ENCODE measurements around the gene SRC. TPM values are rescaled to one million over a fixed set of nuclear protein-coding genes. Genes with fewer than 3 reads are reported as not detected.

The SRC gene
- total RNA-seq, 1 donor = 24.1 TPM

DNA sequence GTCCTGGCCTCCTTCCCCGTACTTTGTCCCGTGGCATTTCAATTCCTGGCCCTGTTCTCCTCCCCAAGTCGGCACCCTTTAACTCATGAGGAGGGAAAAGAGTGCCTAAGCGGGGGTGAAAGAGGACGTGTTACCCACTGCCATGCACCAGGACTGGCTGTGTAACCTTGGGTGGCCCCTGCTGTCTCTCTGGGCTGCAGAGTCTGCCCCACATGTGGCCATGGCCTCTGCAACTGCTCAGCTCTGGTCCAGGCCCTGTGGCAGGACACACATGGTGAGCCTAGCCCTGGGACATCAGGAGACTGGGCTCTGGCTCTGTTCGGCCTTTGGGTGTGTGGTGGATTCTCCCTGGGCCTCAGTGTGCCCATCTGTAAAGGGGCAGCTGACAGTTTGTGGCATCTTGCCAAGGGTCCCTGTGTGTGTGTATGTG lies 58.5 kb downstream of the SRC start:
- H3K9me3 ChIP-seq (ENCODE audit: low read depth, low read length) = no peaks in the 10 kb centered on the region
- H3K27me3 ChIP-seq (ENCODE audit: insufficient read depth, low read length) = no peaks in the 10 kb centered on the region
- peaks cover 10% of the 10 kb centered on the region for H3K4me1 ChIP-seq (ENCODE audit: insufficient read depth, low read length)
- no peak overlapping the region for H3K4me3 ChIP-seq (ENCODE audit: low read length)

DNA sequence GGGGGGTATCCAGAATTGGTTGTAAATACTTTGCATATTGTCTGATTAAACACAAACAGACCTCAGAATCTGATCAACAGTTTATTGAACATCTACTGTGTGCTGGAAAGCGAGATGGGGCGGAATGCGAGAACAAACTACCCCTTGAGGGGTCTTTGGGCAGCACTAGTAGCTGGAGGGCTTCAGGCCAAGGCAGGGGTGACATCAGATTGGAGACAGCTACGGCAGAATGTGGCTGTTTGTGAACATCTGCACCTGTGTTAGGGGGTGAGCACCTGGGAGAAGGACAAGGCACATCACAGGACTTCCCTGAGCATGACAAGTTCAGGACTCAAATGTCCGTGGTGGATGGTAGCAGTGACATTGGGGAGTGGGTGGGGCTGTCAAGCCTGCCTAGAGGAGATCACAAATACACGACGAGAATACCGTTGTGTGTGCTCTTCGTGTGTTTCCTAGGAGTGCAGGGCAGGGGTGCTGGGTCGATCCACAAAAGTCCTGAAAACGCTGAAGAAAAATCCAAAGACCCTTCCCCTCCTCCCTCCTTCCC lies 59.5 kb downstream of the SRC start:
- H3K27me3 ChIP-seq (ENCODE audit: insufficient read depth, low read length) = no peaks in the 10 kb centered on the region
- H3K4me3 ChIP-seq (ENCODE audit: low read length) = no peak overlapping the region
- H3K4me1 ChIP-seq (ENCODE audit: insufficient read depth, low read length) = peaks cover 10% of the 10 kb centered on the region
- no peaks in the 10 kb centered on the region for H3K9me3 ChIP-seq (ENCODE audit: low read depth, low read length)

- H3K4me1 ChIP-seq (ENCODE audit: insufficient read depth, low read length) = peaks cover 19% of the 10 kb centered on the region
- H3K4me3 ChIP-seq (ENCODE audit: low read length) = no peak overlapping the region
- no peaks in the 10 kb centered on the region for H3K27me3 ChIP-seq (ENCODE audit: insufficient read depth, low read length)
- H3K9me3 ChIP-seq (ENCODE audit: low read depth, low read length) = no peaks in the 10 kb centered on the region
These were observed 60.4 kb downstream of the SRC start for GRCh38 chr20:37406010-37406998.

GRCh38 chr20:37407019-37407566 lies 61.2 kb downstream of the SRC start:
- H3K4me1 ChIP-seq (ENCODE audit: insufficient read depth, low read length) = peaks cover 25% of the 10 kb centered on the region
- no peaks in the 10 kb centered on the region for H3K9me3 ChIP-seq (ENCODE audit: low read depth, low read length)
- no peak overlapping the region for H3K4me3 ChIP-seq (ENCODE audit: low read length)
- H3K27me3 ChIP-seq (ENCODE audit: insufficient read depth, low read length) = no peaks in the 10 kb centered on the region

- Histone ChIP-seq H3K27me3 (ENCODE audit: insufficient read depth, low read length) (no peaks in the 10 kb centered on the region), H3K9me3 (ENCODE audit: low read depth, low read length) (no peaks in the 10 kb centered on the region), H3K4me3 (ENCODE audit: low read length) (no peak overlapping the region), H3K4me1 (ENCODE audit: insufficient read depth, low read length) (peaks cover 29% of the 10 kb centered on the region)
These were observed 61.6 kb downstream of the SRC start for GRCh38 chr20:37407573-37408002.

DNA sequence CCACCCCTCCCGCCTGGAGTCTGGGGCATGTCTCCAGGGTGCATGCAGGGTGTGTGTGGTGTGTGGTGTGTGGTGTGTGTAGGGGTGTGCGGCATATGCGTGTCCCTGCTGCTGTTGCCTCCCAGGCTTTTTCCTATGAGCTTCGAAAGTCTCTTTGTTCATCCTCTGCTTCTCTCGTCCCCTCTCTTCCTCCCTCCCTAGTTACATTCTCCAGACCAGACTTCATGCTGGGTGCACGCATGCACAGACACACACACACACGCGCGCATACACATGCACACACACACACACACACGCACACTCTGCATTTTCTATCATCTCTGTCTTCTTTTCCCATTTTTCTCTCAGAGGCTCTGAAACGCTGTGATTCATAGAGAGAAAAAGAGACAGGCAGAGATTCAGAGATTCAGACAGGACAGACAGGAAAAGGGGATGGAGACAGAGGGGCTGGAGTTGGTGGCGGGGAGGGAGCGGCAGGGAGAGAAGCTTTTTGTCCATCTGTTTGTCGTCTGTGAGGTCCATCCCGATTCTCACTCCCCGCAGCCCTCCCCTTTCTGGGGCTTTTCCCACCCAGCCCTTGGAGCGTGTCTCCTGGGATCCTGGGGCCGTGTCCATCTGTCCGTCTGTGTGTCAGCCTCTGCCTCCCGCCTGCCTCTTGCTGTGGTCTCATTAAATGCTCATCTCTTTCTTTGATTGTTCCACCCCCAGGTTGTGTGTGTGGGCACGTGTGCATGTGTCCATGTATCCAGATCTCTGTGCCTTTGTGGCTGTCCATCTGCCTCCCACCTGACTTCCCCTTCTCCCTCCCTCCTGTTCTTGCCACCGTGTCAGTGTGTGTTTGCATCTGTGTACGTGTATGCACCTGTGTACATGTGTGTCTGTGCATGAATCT lies 62.6 kb downstream of the SRC start:
- H3K27me3 ChIP-seq (ENCODE audit: insufficient read depth, low read length) = no peaks in the 10 kb centered on the region
- H3K9me3 ChIP-seq (ENCODE audit: low read depth, low read length) = no peaks in the 10 kb centered on the region
- no peak overlapping the region for H3K4me3 ChIP-seq (ENCODE audit: low read length)
- peaks cover 32% of the 10 kb centered on the region for H3K4me1 ChIP-seq (ENCODE audit: insufficient read depth, low read length)

- H3K4me3 ChIP-seq (ENCODE audit: low read length) = no peak overlapping the region
- no peaks in the 10 kb centered on the region for H3K9me3 ChIP-seq (ENCODE audit: low read depth, low read length)
- no peaks in the 10 kb centered on the region for H3K27me3 ChIP-seq (ENCODE audit: insufficient read depth, low read length)
- peaks cover 24% of the 10 kb centered on the region for H3K4me1 ChIP-seq (ENCODE audit: insufficient read depth, low read length)
These were observed 65.7 kb downstream of the SRC start for GRCh38 chr20:37411408-37412219.

DNA sequence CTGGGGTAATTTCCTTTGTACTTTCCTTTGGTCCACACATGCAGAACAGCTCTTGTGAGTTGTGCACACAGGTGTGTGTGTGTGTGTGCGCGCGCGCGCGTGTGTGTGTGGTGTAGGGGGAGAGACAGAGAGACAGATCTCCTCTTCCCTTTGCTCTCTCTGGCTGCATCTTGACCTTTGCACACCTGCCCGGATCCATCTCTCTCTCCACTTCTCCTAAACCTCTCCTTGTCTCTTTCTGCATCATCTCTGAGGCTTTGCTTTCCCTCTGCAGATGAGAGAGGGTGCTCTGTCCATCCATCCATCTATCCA lies 67.0 kb downstream of the SRC start:
- H3K4me1 ChIP-seq (ENCODE audit: insufficient read depth, low read length) = peaks cover 22% of the 10 kb centered on the region
- no peak overlapping the region for H3K4me3 ChIP-seq (ENCODE audit: low read length)
- no peaks in the 10 kb centered on the region for H3K27me3 ChIP-seq (ENCODE audit: insufficient read depth, low read length)
- H3K9me3 ChIP-seq (ENCODE audit: low read depth, low read length) = no peaks in the 10 kb centered on the region

- H3K9me3 ChIP-seq (ENCODE audit: low read depth, low read length) = no peaks in the 10 kb centered on the region
- H3K4me3 ChIP-seq (ENCODE audit: low read length) = no peak overlapping the region
- H3K4me1 ChIP-seq (ENCODE audit: insufficient read depth, low read length) = peaks cover 22% of the 10 kb centered on the region
- no peaks in the 10 kb centered on the region for H3K27me3 ChIP-seq (ENCODE audit: insufficient read depth, low read length)
These were observed 67.4 kb downstream of the SRC start for GRCh38 chr20:37413379-37413778.

GRCh38 chr20:37414224-37415035 lies 68.5 kb downstream of the SRC start:
- peaks cover 22% of the 10 kb centered on the region for H3K4me1 ChIP-seq (ENCODE audit: insufficient read depth, low read length)

GRCh38 chr20:37415118-37416085 lies 69.5 kb downstream of the SRC start:
- Histone ChIP-seq H3K4me3 (ENCODE audit: low read length) (no peak overlapping the region), H3K9me3 (ENCODE audit: low read depth, low read length) (no peaks in the 10 kb centered on the region), H3K4me1 (ENCODE audit: insufficient read depth, low read length) (peaks cover 22% of the 10 kb centered on the region), H3K27me3 (ENCODE audit: insufficient read depth, low read length) (no peaks in the 10 kb centered on the region)

More at GRCh38 chr20:37414224-37415035, 68.5 kb downstream of the SRC start:
- H3K27me3 ChIP-seq (ENCODE audit: insufficient read depth, low read length) = no peaks in the 10 kb centered on the region
- no peak overlapping the region for H3K4me3 ChIP-seq (ENCODE audit: low read length)
- H3K9me3 ChIP-seq (ENCODE audit: low read depth, low read length) = no peaks in the 10 kb centered on the region

- no peaks in the 10 kb centered on the region for H3K9me3 ChIP-seq (ENCODE audit: low read depth, low read length)
- H3K27me3 ChIP-seq (ENCODE audit: insufficient read depth, low read length) = no peaks in the 10 kb centered on the region
- H3K4me1 ChIP-seq (ENCODE audit: insufficient read depth, low read length) = peaks cover 14% of the 10 kb centered on the region
- H3K4me3 ChIP-seq (ENCODE audit: low read length) = no peak overlapping the region
These were observed 70.3 kb downstream of the SRC start for GRCh38 chr20:37416100-37416847.
